Endothelial cell of umbilical vein (primary cell): ENCODE data around the gene PCED1B. TPM values are rescaled to one million over a fixed set of nuclear protein-coding genes. Genes with fewer than 3 reads are reported as not detected.

Experiments
- BruUV-seq: library from RNA; stranded (reverse); fragments of 400-500 nt; replicated peaks from 2 replicates; lab custom pipeline; 2021; lab: Mats Ljungman, UMichigan
- CTCF ChIA-PET: fragments of 300-600, 350-600 bp; sonication (Branson Sonifier 250); formaldehyde crosslinking; loops from one replicate; lab custom pipeline; 2021; ENCODE audit warnings: antibody characterized with exemption, inconsistent platforms; lab: Charles Lee
- POLR2A ChIA-PET: fragments of 300-600, 350-600 bp; sonication (Branson Sonifier 250); formaldehyde crosslinking; loops from one replicate; lab custom pipeline; 2021; ENCODE audit warnings: antibody characterized with exemption, inconsistent platforms; lab: Charles Lee
- DNase-seq: peaks from one replicate; pipeline ENCODE4 v3.0.0-alpha.2; 2011; ENCODE audit warnings: low read depth, low spot score
- FAIRE-seq: peaks from 2 replicates; lab custom pipeline; 2011; peaks lifted over from hg19 to GRCh38; lab: Jason Lieb, UNC
- H2AFZ ChIP-seq: 2 replicates; pipeline ENCODE4 v1.6.0; 2012; ENCODE audit warnings: low read depth, low read length, control low read depth, inconsistent platforms
- H3K27ac ChIP-seq: 2 replicates; pipeline ENCODE4 v1.5.1; 2011; ENCODE audit warnings: low read depth, mild to moderate bottlenecking, control low read depth, low read length, moderate library complexity; ENCODE audit not compliant: insufficient read depth
- H3K27me3 ChIP-seq, 2 experiments: 2 replicates each; pipeline versions ENCODE4 v1.6.0 to v1.6.1; 2011; ENCODE audit warnings: low read length in 2 of 2, mixed read lengths in 1 of 2; ENCODE audit not compliant: control insufficient read depth in 2 of 2, insufficient read depth in 2 of 2
- H3K36me3 ChIP-seq, 2 experiments: 2 replicates in 1 of 2; 3 replicates in 1 of 2; pipeline ENCODE4 v1.5.1; 2011; ENCODE audit warnings: low read length in 2 of 2, mild to moderate bottlenecking in 1 of 2, moderate library complexity in 1 of 2; ENCODE audit not compliant: control insufficient read depth in 2 of 2, insufficient read depth in 2 of 2; ENCODE audit errors: extremely low read depth in 1 of 2
- H3K4me1 ChIP-seq: 3 replicates; pipeline ENCODE4 v1.5.1; 2011; ENCODE audit warnings: mild to moderate bottlenecking, low read length; ENCODE audit not compliant: control insufficient read depth, insufficient read depth; ENCODE audit errors: extremely low read depth
- H3K4me2 ChIP-seq: 2 replicates; pipeline ENCODE4 v1.6.1; 2011; ENCODE audit warnings: low read length, control low read depth, mixed read lengths; ENCODE audit not compliant: insufficient read depth
- H3K4me3 ChIP-seq, 3 experiments: fragments of 200-600 bp in 1 of 3; sonication (generic), shearing (Covaris generic) in 1 of 3; replicated peaks in 1 of 3; 2 replicates each; pipeline ENCODE4 v1.5.1; 2011 to 2016; ENCODE audit warnings: control low read depth in 3 of 3, low read length in 3 of 3, mild to moderate bottlenecking in 2 of 3, inconsistent platforms in 1 of 3, low read depth in 1 of 3, moderate library complexity in 1 of 3; ENCODE audit not compliant: insufficient read depth in 1 of 3
- H3K79me2 ChIP-seq: 2 replicates; pipeline ENCODE4 v1.6.0; 2012; ENCODE audit warnings: low read length, inconsistent platforms; ENCODE audit not compliant: control insufficient read depth, insufficient read depth
- H3K9ac ChIP-seq: replicated peaks from 2 replicates; pipeline ENCODE3; 2011; ENCODE audit warnings: low read length, control low read depth; ENCODE audit not compliant: insufficient read depth; ENCODE audit errors: extremely low read depth
- H3K9me1 ChIP-seq: replicated peaks from 3 replicates; pipeline ENCODE4 v1.6.0; 2011; ENCODE audit warnings: mild to moderate bottlenecking, low read length; ENCODE audit not compliant: control insufficient read depth, insufficient read depth; ENCODE audit errors: extremely low read depth
- H3K9me3 ChIP-seq: replicated peaks from 2 replicates; pipeline ENCODE4 v1.5.1; 2012; ENCODE audit warnings: low read length, inconsistent platforms; ENCODE audit not compliant: control insufficient read depth, insufficient read depth
- H4K20me1 ChIP-seq: replicated peaks from 2 replicates; pipeline ENCODE3; 2011; ENCODE audit warnings: mild to moderate bottlenecking, low read length; ENCODE audit not compliant: control insufficient read depth, insufficient read depth; ENCODE audit errors: extremely low read depth
- CTCF ChIP-seq, 2 donors: IDR thresholded peaks; 1 replicate in 1 of 2; 2 replicates in 1 of 2; pipeline ENCODE4 v1.5.1; 2011; ENCODE audit warnings: low read length in 2 of 2, mild to moderate bottlenecking in 2 of 2, moderate library complexity in 2 of 2, control low read depth in 1 of 2, inconsistent platforms in 1 of 2, low read depth in 1 of 2; ENCODE audit not compliant: insufficient read depth in 1 of 2; ENCODE audit errors: extremely low read depth in 1 of 2
- EZH2 ChIP-seq: IDR thresholded peaks from 2 replicates; pipeline ENCODE4 v1.6.1; 2012; ENCODE audit warnings: borderline replicate concordance, low read depth, mild to moderate bottlenecking, moderate library complexity, low read length, inconsistent platforms; ENCODE audit not compliant: severe bottlenecking
- FOS ChIP-seq: IDR thresholded peaks from 2 replicates; pipeline ENCODE4 v1.6.1; 2011; ENCODE audit warnings: mild to moderate bottlenecking, low read length, moderate library complexity, borderline replicate concordance; ENCODE audit not compliant: insufficient read depth
- GATA2 ChIP-seq: IDR thresholded peaks from 2 replicates; pipeline ENCODE4 v1.7.0; 2011; ENCODE audit warnings: low read depth, mild to moderate bottlenecking, moderate library complexity, mixed read lengths, low read length; ENCODE audit not compliant: insufficient read length, insufficient read depth
- JUN ChIP-seq: IDR thresholded peaks from 2 replicates; pipeline ENCODE4 v1.6.1; 2011; ENCODE audit warnings: borderline replicate concordance, low read depth; ENCODE audit not compliant: insufficient read length, insufficient read depth
- MAX ChIP-seq: IDR thresholded peaks from 2 replicates; pipeline ENCODE4 v1.6.1; 2011; ENCODE audit not compliant: insufficient read depth, insufficient read length
- MYC ChIP-seq: IDR thresholded peaks from one replicate; pipeline ENCODE4 v1.6.1; 2011; ENCODE audit warnings: mild to moderate bottlenecking, low read depth, low read length
- POLR2A ChIP-seq: IDR thresholded peaks from 2 replicates; pipeline ENCODE4 v1.6.1; 2012; ENCODE audit warnings: low read depth, mild to moderate bottlenecking, control low read depth, low read length
- POLR2AphosphoS5 ChIP-seq: IDR thresholded peaks from 2 replicates; pipeline ENCODE4 v1.6.1; 2012; ENCODE audit warnings: low read depth, mild to moderate bottlenecking, control low read depth, low read length, moderate library complexity; ENCODE audit not compliant: insufficient read depth
- dilution Hi-C: fragments of 300-500 bp; cut with MboI; formaldehyde crosslinking; loops from one replicate; pipeline ENCODE4 v1.15.0; 2019; ENCODE audit warnings: low sequenced_read_pairs; ENCODE audit not compliant: extremely low pct_ligation_motif_present
- intact Hi-C: fragments of 100-400 bp; cut with micrococcal nuclease; formaldehyde crosslinking; loops from one replicate; pipeline ENCODE4 v1.10.0; 2022
- polyA plus RNA-seq, 4 experiments: library from polyadenylated mRNA; depleted of rRNA in 3 of 4; stranded (reverse) in 3 of 4; unstranded in 1 of 4; fragments of >200 nt; gene quantifications; 2 replicates each; pipeline versions ENCODE4 v1.2.1 to v1.2.3, GENCODE V29; 2011 to 2012; ENCODE audit warnings: missing spikeins in 1 of 4
- total RNA-seq: library from RNA; stranded (reverse); gene quantifications from 2 replicates; pipeline ENCODE4 v1.2.3, GENCODE V29; 2021

The PCED1B gene
- total and polyA plus RNA-seq, 2 donors (not counting 3 experiments of a cell fraction or from before 2014, with no cell fraction given) = 1.7 to 2.6 TPM

- H2AFZ ChIP-seq = no peak overlapping the region
- H3K4me1 ChIP-seq = peaks cover 8% of the 10 kb centered on the region
- FAIRE-seq (no peak), DNase-seq (no peak)
- BruUV-seq = no TSS peak
- H3K4me2 ChIP-seq = no peak overlapping the region
- H3K27ac ChIP-seq = no peak overlapping the region
- no peaks in the 10 kb centered on the region for H3K36me3 ChIP-seq
- no peaks in the 10 kb centered on the region for H3K79me2 ChIP-seq
- POLR2A ChIA-PET = no interaction called here
- dilution Hi-C loops = no loop called here
- no peaks in the 10 kb centered on the region for H3K9me3 ChIP-seq
- CTCF ChIA-PET = interaction anchor here (1.4 kb wide), 1 partner anchor 10 kb away, joined by 3 read pairs; no protein-coding TSS in a partner anchor
- no peak overlapping the region for H3K9ac ChIP-seq
- H3K9me1 ChIP-seq = no peaks in the 10 kb centered on the region
- intact Hi-C loops = no loop called here
- no peak overlapping the region for H3K4me3 ChIP-seq
- H3K27me3 ChIP-seq = peaks cover 3 to 15% of the 10 kb centered on the region in 2 experiments
- no peaks in the 10 kb centered on the region for H4K20me1 ChIP-seq
- TF ChIP-seq MAX = no peak
- no peak for TF ChIP-seq FOS
- no peak for TF ChIP-seq POLR2A
- no peak for TF ChIP-seq EZH2
- TF ChIP-seq MYC = no peak
- TF ChIP-seq CTCF (IDR thresholded peaks at IDR 0.05; ENCODE audit: extremely low read depth in 1 of 2, insufficient read depth in 1 of 2, low read depth in 1 of 2, low read length in 2 of 2) = no peak
- TF ChIP-seq POLR2AphosphoS5 = no peak
- no peak for TF ChIP-seq JUN
- TF ChIP-seq GATA2 = no peak
Measured at GRCh38 chr12:47271800-47272239, 192.4 kb downstream of the PCED1B start.
